ENCODE results near the gene MTAP.

MTAP gene

DNA sequence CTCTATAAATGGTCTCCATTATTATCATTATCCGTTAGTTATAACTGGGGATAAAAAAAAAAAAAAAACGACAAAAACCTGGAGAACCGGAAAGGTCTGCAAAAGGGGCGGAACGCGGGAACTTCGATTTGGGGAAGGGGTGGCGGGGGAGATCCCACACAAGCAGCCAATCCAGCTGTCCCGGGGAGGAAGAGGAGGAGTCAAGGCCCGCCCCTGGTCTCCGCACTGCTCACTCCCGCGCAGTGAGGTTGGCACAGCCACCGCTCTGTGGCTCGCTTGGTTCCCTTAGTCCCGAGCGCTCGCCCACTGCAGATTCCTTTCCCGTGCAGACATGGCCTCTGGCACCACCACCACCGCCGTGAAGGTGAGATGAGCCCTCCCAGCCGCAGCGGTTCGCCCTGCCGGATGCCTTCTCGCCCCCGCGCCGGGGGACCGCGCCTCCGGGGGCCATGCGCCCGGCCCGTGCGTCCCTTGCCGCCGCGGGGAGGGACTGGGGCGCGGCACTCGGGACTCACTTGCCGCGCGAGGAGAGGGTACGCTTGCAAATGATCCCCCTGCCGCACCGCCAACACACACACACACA, at the start of gene MTAP:
Gene MTAP (plus strand): TSS at position 219 of the 583 bp plus-strand sequence. CDS start 113 bp downstream, at position 332.
- DNase-seq (ENCODE audit: low read depth): no peak

- DNase-seq (ENCODE audit: low read depth): no peak
Observed at GRCh38 chr9:21753523-21753922, 48.9 kb upstream of the MTAP start.

- DNase-seq (ENCODE audit: low read depth): no peak
Observed at GRCh38 chr9:21754741-21755140, 47.7 kb upstream of the MTAP start.

DNA sequence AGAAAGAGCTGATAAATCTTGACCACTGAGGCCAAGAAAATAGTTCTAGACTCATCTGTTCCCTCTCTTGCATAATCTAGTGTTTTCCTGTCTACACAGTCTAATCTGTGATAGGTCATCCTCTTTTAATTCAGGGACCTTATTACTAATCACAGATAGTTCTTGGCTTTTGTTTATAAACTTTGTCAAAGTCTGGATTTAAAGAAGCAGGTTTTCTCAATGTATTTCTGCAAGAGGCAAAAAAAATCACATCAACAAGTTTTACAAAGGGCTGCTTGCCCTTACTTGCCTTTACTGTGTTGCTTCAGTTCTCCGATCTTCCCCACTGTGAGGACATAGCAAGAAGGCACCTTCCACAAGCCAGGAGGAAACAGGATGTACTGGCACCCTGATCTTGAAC, 43.9 kb upstream of the MTAP start:
- no peak for DNase-seq (ENCODE audit: low read depth)

GRCh38 chr9:21761309-21761901, 41.0 kb upstream of the MTAP start:
- no peak for DNase-seq (ENCODE audit: low read depth)

DNA sequence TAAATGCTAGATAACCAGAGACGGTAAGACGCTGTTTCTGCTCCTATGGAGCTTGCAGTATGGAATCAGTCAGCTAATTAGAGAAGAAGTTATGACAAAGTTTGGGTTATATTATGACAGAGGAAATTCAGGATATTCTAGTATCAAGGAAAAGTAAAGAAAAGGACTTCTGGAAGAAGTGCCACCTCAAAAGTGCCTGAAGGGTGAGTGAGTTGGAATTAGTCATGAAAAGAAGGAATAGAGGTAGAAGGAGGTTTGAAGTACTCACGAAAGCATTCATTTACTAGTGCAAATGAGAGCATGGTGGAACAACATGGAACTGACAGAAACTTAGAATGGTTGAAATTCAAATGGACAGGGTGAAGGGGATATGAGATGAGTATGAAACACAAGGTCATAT, 40.4 kb upstream of the MTAP start:
- DNase-seq (ENCODE audit: low read depth): no peak

- no peak for DNase-seq (ENCODE audit: low read depth)
Observed at GRCh38 chr9:21764846-21765245, 37.6 kb upstream of the MTAP start.

- DNase-seq (ENCODE audit: low read depth): no peak
Observed at GRCh38 chr9:21766096-21766495, 36.3 kb upstream of the MTAP start.

GRCh38 chr9:21770871-21771560, 31.4 kb upstream of the MTAP start:
- no peak for DNase-seq (ENCODE audit: low read depth)

GRCh38 chr9:21777701-21778100, 24.7 kb upstream of the MTAP start:
- DNase-seq (ENCODE audit: low read depth): no peak

DNA sequence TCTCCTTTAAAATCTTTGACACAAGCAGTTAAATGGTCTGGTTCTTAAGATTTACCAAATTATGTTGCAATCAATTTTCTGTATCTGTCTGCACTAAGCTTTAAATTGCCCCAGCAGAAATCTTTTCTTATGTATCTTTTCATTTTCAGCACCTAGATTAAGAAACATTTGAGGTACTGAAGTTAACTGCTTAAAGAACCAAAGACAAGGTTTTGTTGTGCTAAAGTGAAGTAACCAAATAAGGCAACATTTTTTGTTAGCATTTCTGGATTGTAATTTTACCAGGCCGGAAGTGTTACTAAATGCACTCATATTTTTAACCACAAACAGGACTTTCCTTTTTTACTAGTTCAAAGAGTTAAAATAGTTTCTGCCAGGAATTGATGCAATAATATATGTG, 24.1 kb upstream of the MTAP start:
- no peak for DNase-seq (ENCODE audit: low read depth)

DNA sequence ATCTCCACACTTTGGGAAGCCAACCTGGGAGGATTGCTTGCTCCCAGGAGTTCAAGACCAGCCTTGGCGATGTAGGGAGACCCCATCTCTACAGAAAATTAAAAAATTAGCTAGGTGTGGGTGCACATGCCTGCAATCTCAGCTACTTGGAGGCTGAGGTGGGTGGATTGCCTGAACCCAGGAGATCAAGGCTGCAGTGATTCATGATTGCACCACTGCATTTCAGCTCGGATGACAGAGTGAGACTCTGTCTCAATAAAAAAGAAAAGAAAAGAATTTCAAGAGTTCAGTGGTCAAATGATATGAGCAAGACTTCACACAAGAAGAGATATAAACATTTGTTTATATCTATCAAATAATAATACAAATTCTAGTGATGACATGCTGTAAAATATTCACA, 23.0 kb upstream of the MTAP start:
- DNase-seq (ENCODE audit: low read depth): no peak

GRCh38 chr9:21781656-21782055, 20.8 kb upstream of the MTAP start:
- DNase-seq (ENCODE audit: low read depth): no peak

GRCh38 chr9:21782205-21782604, 20.2 kb upstream of the MTAP start:
- DNase-seq (ENCODE audit: low read depth): no peak

GRCh38 chr9:21788752-21789151, 13.7 kb upstream of the MTAP start:
- no peak for DNase-seq (ENCODE audit: low read depth)

- no peak for DNase-seq (ENCODE audit: low read depth)
Observed at GRCh38 chr9:21789541-21790037, 12.8 kb upstream of the MTAP start.

GRCh38 chr9:21795483-21795882, 7.0 kb upstream of the MTAP start:
- DNase-seq (ENCODE audit: low read depth): no peak

- DNase-seq (ENCODE audit: low read depth): no peak
Observed at GRCh38 chr9:21796768-21797167, 5.7 kb upstream of the MTAP start.

GRCh38 chr9:21800931-21801682, 1.3 kb upstream of the MTAP start:
- no peak for DNase-seq (ENCODE audit: low read depth)

DNA sequence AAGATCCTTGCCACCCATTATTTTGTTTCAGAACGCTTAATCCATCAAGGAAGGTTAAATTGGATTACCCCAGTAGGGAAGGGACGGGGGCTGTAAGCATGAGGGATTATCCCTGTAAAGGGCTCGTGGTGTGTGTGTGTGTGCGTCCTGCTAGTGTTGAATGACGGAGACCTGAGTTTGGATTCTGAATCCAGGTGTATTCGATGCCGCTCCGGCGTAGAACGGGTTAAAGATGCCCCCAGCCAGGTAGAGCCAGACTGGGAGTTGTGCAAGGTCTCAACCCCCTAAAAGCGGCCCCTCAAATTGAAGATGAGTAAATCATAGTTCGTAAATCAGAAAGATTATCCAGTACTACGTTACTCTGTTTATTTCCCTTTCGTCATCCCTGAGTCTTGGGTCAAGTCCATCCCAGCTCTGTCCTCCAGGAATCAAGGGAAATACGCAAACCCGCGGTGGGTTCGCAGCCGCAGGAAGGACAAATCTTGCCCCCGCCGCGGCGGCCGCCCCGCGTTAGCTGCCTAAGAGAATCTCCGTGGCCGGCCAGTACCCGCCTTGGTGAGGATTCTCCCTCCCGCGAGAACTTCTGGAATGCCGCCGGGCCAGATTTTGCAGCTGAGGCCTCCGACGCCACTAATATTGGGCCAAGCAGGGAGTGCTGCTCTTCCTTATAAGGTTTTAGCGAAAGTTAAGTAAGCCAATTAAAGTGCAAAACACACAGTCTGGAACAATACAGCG, 586 bp upstream of the MTAP start:
- DNase-seq (ENCODE audit: low read depth): no peak

- DNase-seq (ENCODE audit: low read depth): no peak
Observed at GRCh38 chr9:21803649-21804048, 1.2 kb downstream of the MTAP start.

DNA sequence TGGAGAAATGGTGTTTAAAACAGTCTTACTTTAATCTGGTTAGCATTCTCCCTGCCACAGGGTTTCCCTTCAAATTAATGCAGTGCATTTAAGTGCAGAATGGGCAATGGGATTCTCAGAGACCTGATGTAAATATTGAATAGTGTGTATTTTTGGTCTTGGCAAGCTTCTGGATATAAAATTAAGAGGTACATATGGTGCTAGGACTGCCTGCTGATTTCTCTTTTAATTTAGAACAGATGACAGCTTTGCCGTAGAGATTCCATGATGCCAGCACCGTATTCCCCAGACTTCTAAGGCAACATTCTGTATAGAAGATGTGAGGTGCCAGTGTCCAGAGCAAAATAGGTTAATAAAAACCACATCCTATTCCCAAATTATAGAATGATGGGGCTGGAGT, 1.9 kb downstream of the MTAP start:
- no peak for DNase-seq (ENCODE audit: low read depth)

Data from CMK (cell line).